AG09319 (cell line): ENCODE measurements around the gene TTC23.

Experiments used
- DNase-seq: peaks from one replicate; pipeline ENCODE4 v3.0.0-alpha.2; 2010; ENCODE audit warnings: low read depth; ENCODE audit errors: extremely low read depth
- CTCF ChIP-seq: IDR thresholded peaks from 2 replicates; pipeline ENCODE4 v1.5.1; 2011; ENCODE audit warnings: low read depth, mild to moderate bottlenecking, inconsistent platforms, low read length, moderate library complexity

The TTC23 gene

GRCh38 chr15:99279827-99280226, 30.4 kb upstream of the TTC23 start:
- no peak for TF ChIP-seq CTCF
- no peak for DNase-seq

GRCh38 chr15:99279290-99279689, 29.9 kb upstream of the TTC23 start:
- TF ChIP-seq CTCF: no peak
- DNase-seq: no peak

- no peak for TF ChIP-seq CTCF
- no peak for DNase-seq
Measured at GRCh38 chr15:99275525-99276128, 26.2 kb upstream of the TTC23 start.

- TF ChIP-seq CTCF: no peak
- DNase-seq: no peak
Measured at GRCh38 chr15:99275061-99275460, 25.7 kb upstream of the TTC23 start.

GRCh38 chr15:99273801-99274200, 24.4 kb upstream of the TTC23 start:
- TF ChIP-seq CTCF: no peak
- no peak for DNase-seq

GRCh38 chr15:99268431-99268830, 19.1 kb upstream of the TTC23 start:
- no peak for DNase-seq
- no peak for TF ChIP-seq CTCF

- no peak for DNase-seq
- TF ChIP-seq CTCF: no peak
Measured at GRCh38 chr15:99267957-99268356, 18.6 kb upstream of the TTC23 start.
